GM21515 (cell line): ENCODE data around the gene MAPK8IP3.
"Not testable (repeated sequence)": the region's sequence is repeated elsewhere in the genome, so short reads cannot be mapped to it uniquely, and the experiment has no call there.

Experiments used
- ATAC-seq: cut with Tn5 transposase; IDR thresholded peaks from one replicate; pipeline ENCODE4 v1.9.1; 2021; ENCODE audit not compliant: unreplicated experiment

The MAPK8IP3 gene

GRCh38 chr16:1710811-1711507 lies 5.0 kb downstream of the MAPK8IP3 start:
- no peak for ATAC-seq

- no peak for ATAC-seq
Observed at GRCh38 chr16:1712791-1713261, 6.8 kb downstream of the MAPK8IP3 start.

- ATAC-seq = no peak
Observed at GRCh38 chr16:1713331-1713730, 7.3 kb downstream of the MAPK8IP3 start.

GRCh38 chr16:1713933-1714332 lies 7.9 kb downstream of the MAPK8IP3 start:
- ATAC-seq = peak; percentile 60

GRCh38 chr16:1715220-1715619 lies 9.2 kb downstream of the MAPK8IP3 start:
- ATAC-seq = no peak

- not testable (repeated sequence) for ATAC-seq
Observed at GRCh38 chr16:1718236-1718635, 12.2 kb downstream of the MAPK8IP3 start.

GRCh38 chr16:1719559-1720229 lies 13.7 kb downstream of the MAPK8IP3 start:
- ATAC-seq = not testable (repeated sequence)

- no peak for ATAC-seq
Observed at GRCh38 chr16:1721372-1721771, 15.4 kb downstream of the MAPK8IP3 start.

GRCh38 chr16:1723450-1724147 lies 17.6 kb downstream of the MAPK8IP3 start:
- no peak for ATAC-seq

GRCh38 chr16:1724491-1724890 lies 18.5 kb downstream of the MAPK8IP3 start:
- no peak for ATAC-seq

- ATAC-seq = no peak
Observed at GRCh38 chr16:1726661-1727502, 20.9 kb downstream of the MAPK8IP3 start.

- ATAC-seq = no peak
Observed at GRCh38 chr16:1727651-1728624, 21.9 kb downstream of the MAPK8IP3 start.

GRCh38 chr16:1729026-1729425 lies 23.0 kb downstream of the MAPK8IP3 start:
- ATAC-seq = no peak

- no peak for ATAC-seq
Observed at GRCh38 chr16:1729445-1729844, 23.4 kb downstream of the MAPK8IP3 start.

GRCh38 chr16:1731073-1731472 lies 25.1 kb downstream of the MAPK8IP3 start:
- no peak for ATAC-seq

- no peak for ATAC-seq
Observed at GRCh38 chr16:1731603-1732002, 25.6 kb downstream of the MAPK8IP3 start.

GRCh38 chr16:1732071-1732470 lies 26.1 kb downstream of the MAPK8IP3 start:
- ATAC-seq = no peak

GRCh38 chr16:1732551-1732987 lies 26.6 kb downstream of the MAPK8IP3 start:
- not testable (repeated sequence) for ATAC-seq

GRCh38 chr16:1734123-1734522 lies 28.1 kb downstream of the MAPK8IP3 start:
- ATAC-seq = no peak

- ATAC-seq = no peak
Observed at GRCh38 chr16:1734816-1735215, 28.8 kb downstream of the MAPK8IP3 start.
